Mucosa of rectum (tissue), 2 donors: ENCODE results near the gene KCNS1.

ENCODE experiments used
- H3K27ac ChIP-seq, 2 donors: one replicate each; pipeline ENCODE4 v1.7.0; 2013; ENCODE audit warnings: inconsistent platforms in 2 of 2, low read depth in 2 of 2, low read length in 2 of 2
- H3K27me3 ChIP-seq, 2 donors: one replicate each; pipeline ENCODE4 v1.7.0; 2013; ENCODE audit warnings: low read length in 2 of 2; ENCODE audit not compliant: control insufficient read depth in 2 of 2, insufficient read depth in 2 of 2
- H3K36me3 ChIP-seq, 2 donors: one replicate each; pipeline ENCODE4 v1.7.0; 2013; ENCODE audit warnings: low read length in 2 of 2; ENCODE audit not compliant: control insufficient read depth in 2 of 2, insufficient read depth in 2 of 2
- H3K4me1 ChIP-seq, 2 donors: one replicate each; pipeline ENCODE4 v1.7.0; 2013; ENCODE audit warnings: low read length in 2 of 2, mild to moderate bottlenecking in 1 of 2; ENCODE audit not compliant: control insufficient read depth in 2 of 2, insufficient read depth in 2 of 2
- H3K4me3 ChIP-seq, 2 donors: one replicate each; pipeline ENCODE4 v1.7.0; 2013; ENCODE audit warnings: low read length in 2 of 2
- H3K9ac ChIP-seq, 2 donors: one replicate each; pipeline ENCODE4 v1.7.0; 2013; ENCODE audit warnings: low read length in 2 of 2, low read depth in 1 of 2, mild to moderate bottlenecking in 1 of 2
- H3K9me3 ChIP-seq, 2 donors: one replicate each; pipeline ENCODE4 v1.7.0; 2013; ENCODE audit warnings: low read length in 2 of 2; ENCODE audit not compliant: control insufficient read depth in 2 of 2
- donor health status: healthy.
- donor health status: Normal muscosa, but diverticular disease.

The KCNS1 gene

DNA sequence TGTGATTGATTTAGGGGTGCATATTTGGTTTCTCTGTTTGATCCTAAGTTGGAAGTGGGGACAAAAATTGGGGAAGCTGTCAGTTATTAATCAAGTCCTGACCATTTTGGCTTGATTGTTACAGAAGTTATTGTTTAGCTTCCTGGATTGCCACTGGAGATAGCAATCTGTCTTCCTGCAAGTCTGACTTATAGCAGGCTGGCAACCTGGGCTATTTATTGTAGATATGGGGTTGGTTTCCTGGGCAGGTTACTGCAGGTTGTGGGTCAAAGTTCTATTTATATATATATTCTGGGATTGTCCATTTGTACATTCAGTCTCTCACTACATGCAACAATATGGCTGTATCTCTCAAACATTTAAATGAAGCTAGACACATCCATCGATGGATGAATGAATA lies 17.8 kb downstream of the KCNS1 start:
- peaks cover 4 to 5% of the 10 kb centered on the region in 2 donors for H3K9me3 ChIP-seq
- no peak overlapping the region for H3K4me3 ChIP-seq
- H3K27me3 ChIP-seq, result no peaks in the 10 kb centered on the region
- H3K4me1 ChIP-seq, result no peaks in the 10 kb centered on the region
- peaks cover 17 to 32% of the 10 kb centered on the region in 2 donors for H3K36me3 ChIP-seq
- no peak overlapping the region for H3K9ac ChIP-seq
- no peak overlapping the region for H3K27ac ChIP-seq

DNA sequence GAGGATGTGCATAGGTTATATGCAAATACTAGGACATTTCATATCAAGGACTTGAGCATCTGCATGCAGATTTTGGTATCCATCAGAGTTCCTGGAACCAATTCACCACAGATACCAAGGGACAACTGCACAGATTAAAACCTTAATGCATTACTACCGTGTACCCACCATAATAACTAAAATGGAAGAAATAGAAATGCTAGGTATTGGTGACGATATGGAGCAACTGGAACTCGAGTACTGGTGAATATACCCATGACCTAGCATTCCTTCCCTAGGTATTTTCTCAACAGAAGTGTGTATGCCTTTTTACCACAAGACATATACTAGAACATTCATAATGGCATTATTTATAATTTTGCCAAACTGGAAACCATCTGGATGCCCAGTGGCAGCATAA lies 18.5 kb downstream of the KCNS1 start:
- Histone ChIP-seq H3K9me3 (peaks cover 4 to 5% of the 10 kb centered on the region in 2 donors), H3K4me3 (no peak overlapping the region), H3K27me3 (no peaks in the 10 kb centered on the region), H3K27ac (no peak overlapping the region), H3K36me3 (peaks cover 17 to 32% of the 10 kb centered on the region in 2 donors), H3K4me1 (no peaks in the 10 kb centered on the region), H3K9ac (no peak overlapping the region)

DNA sequence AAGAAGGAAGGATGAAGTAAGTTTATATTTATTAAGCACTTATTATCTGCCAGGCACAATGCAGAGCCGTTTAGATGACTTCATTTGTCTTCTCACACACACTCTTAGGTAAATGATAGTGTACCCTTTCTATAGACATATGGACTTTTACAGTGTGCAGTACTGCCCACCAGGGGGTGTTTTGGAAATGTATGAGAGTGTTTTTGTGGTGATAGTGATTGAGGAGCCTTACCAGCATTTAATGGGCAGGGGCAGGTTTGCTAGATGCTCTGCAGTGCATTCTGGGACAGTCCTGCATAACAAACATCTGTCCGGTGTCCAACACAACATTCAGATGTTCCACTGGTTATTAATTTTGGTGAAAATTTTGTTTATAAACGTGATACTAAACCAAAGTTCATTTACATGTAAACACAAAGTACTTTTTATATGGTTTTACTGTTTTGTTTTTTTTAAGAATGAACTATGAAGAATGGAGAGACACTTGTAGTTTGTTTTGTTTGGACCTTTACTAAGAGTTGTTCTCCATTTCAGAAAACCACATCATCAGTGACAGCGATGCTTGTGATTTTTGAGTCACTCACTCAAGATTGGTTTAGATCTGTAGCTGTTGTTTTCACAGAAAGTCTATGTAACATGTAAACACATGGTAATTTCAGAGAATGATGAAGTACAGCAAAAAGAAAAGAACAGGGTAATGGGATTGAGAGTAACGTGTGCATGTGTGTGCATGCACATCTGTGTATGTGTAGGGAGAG lies 19.9 kb downstream of the KCNS1 start:
- Histone ChIP-seq H3K9ac (no peak overlapping the region), H3K9me3 (peaks cover 4 to 5% of the 10 kb centered on the region in 2 donors), H3K27me3 (no peaks in the 10 kb centered on the region), H3K27ac (no peak overlapping the region), H3K4me1 (no peaks in the 10 kb centered on the region), H3K4me3 (no peak overlapping the region), H3K36me3 (peaks cover 28 to 39% of the 10 kb centered on the region in 2 donors)

- Histone ChIP-seq H3K9me3 (peaks cover 3% of the 10 kb centered on the region in 2 donors), H3K27me3 (no peaks in the 10 kb centered on the region), H3K36me3 (peaks cover 45 to 58% of the 10 kb centered on the region in 2 donors), H3K9ac (no peak overlapping the region), H3K4me1 (no peaks in the 10 kb centered on the region), H3K4me3 (no peak overlapping the region), H3K27ac (no peak overlapping the region)
Measured at GRCh38 chr20:45077559-45077958, 23.4 kb downstream of the KCNS1 start.

- Histone ChIP-seq H3K9ac (no peak overlapping the region), H3K27ac (no peak overlapping the region), H3K4me1 (no peaks in the 10 kb centered on the region), H3K4me3 (no peak overlapping the region), H3K27me3 (no peaks in the 10 kb centered on the region), H3K9me3 (no peaks in the 10 kb centered on the region), H3K36me3 (peaks cover 28 to 39% of the 10 kb centered on the region in 2 donors)
Measured at GRCh38 chr20:45073221-45073620, 27.7 kb downstream of the KCNS1 start.

DNA sequence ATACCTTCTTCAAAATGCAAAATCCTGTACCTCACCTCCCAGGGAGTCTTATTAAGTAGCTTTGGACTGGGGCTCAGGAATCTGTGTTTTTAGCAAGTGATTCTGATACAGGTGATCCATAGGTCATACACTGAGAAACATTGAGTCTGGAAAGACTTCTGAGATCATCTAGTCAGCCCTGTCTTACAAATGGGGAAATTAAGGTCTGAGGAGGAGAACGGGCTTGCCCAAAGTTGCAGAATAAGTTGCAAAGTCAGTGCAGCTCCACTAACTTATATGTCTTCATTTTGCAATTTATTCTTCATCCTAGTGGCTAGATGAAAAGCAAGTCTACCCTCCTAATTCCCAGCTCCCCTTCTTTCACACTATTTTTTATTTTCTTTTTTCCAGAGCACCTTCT lies 28.9 kb downstream of the KCNS1 start:
- Histone ChIP-seq H3K27ac (no peak overlapping the region), H3K9me3 (no peaks in the 10 kb centered on the region), H3K9ac (no peak overlapping the region), H3K36me3 (peaks cover 27 to 48% of the 10 kb centered on the region in 2 donors), H3K4me3 (no peak overlapping the region), H3K27me3 (no peaks in the 10 kb centered on the region), H3K4me1 (no peaks in the 10 kb centered on the region)

GRCh38 chr20:45070932-45071632 lies 29.8 kb downstream of the KCNS1 start:
- Histone ChIP-seq H3K36me3 (peaks cover 17 to 42% of the 10 kb centered on the region in 2 donors), H3K4me1 (no peaks in the 10 kb centered on the region), H3K9ac (no peak overlapping the region), H3K4me3 (no peak overlapping the region), H3K9me3 (no peaks in the 10 kb centered on the region), H3K27me3 (no peaks in the 10 kb centered on the region), H3K27ac (no peak overlapping the region)

DNA sequence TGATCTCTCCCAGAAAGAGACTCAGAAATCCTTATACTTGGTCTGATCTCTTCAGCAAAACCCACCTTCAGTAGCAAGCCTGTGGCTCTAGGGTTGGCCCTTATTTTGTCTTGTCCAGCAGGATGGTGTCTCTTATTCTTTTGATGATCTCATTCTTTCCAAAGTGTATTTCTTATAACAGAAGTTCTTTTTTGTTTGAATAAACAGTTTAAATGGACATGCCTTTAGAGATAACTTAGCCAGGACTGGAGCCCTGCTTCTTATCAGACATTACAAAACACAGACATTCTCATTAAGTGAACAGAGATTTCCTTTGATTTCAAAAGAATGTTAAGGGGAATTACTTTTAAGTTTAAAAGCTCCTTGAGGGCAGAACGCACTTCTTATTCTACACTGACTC lies 31.7 kb downstream of the KCNS1 start:
- peaks cover 4 to 24% of the 10 kb centered on the region in 2 donors for H3K36me3 ChIP-seq
- no peak overlapping the region for H3K9ac ChIP-seq
- H3K27ac ChIP-seq, result no peak overlapping the region
- no peaks in the 10 kb centered on the region for H3K4me1 ChIP-seq
- H3K4me3 ChIP-seq, result no peak overlapping the region
- H3K27me3 ChIP-seq, result no peaks in the 10 kb centered on the region
- no peaks in the 10 kb centered on the region for H3K9me3 ChIP-seq

DNA sequence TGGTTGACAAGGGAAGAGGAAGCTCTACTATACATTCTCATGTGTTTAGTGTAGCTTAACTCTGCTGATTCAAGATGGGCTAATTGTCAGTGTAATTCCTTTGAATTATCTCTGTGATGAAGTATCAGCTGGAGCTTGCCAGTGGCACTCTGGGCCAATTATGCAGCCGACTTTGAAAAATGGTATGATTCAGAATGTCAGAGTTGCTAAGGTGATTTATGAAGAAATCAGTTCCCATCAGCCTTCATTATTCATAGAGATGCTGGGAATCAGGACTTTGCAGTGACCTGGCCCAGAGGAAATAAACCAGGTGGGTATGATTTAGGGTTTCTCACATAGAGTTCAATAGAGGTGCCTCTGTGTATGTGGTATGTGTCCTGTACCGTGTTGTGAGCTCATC lies 33.4 kb downstream of the KCNS1 start:
- Histone ChIP-seq H3K9ac (no peak overlapping the region), H3K4me1 (no peaks in the 10 kb centered on the region), H3K4me3 (no peak overlapping the region), H3K36me3 (peaks cover 0 to 17% of the 10 kb centered on the region in 2 donors), H3K27me3 (no peaks in the 10 kb centered on the region), H3K9me3 (no peaks in the 10 kb centered on the region), H3K27ac (no peak overlapping the region)

DNA sequence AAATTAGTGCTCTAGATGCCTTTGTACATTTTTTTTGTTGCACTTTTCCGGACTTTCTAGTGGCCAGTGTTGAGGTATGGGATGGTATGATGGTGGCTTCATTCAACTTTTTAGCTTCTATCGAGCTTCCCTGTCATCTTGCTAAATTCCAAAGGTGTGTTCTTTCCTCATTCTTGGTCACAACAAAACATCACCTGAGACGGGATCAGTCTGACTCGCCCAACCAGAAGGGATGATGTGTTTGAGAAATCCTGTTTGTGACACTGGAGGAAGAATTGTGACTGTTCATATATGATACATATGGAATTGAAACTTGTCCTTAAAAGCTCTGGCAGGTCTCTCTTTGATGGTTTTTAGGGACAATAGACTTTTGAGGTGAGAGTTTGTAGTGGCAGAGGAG lies 33.8 kb downstream of the KCNS1 start:
- no peak overlapping the region for H3K4me3 ChIP-seq
- no peak overlapping the region for H3K27ac ChIP-seq
- no peaks in the 10 kb centered on the region for H3K27me3 ChIP-seq
- H3K9ac ChIP-seq, result no peak overlapping the region
- H3K4me1 ChIP-seq, result no peaks in the 10 kb centered on the region
- H3K9me3 ChIP-seq, result no peaks in the 10 kb centered on the region
- H3K36me3 ChIP-seq, result peaks cover 0 to 17% of the 10 kb centered on the region in 2 donors
